Measurements from ENCODE around the gene DOCK7. TPM values are rescaled to one million over a fixed set of nuclear protein-coding genes. Genes with fewer than 3 reads are reported as not detected.

DOCK7 gene
- polyA plus RNA-seq, 1 of the 3 experiments (the other 2 are of a cell fraction) = 27.6 TPM

GRCh38 chr1:62426237-62426636 lies 261.9 kb downstream of the DOCK7 start:
- Histone ChIP-seq H3K27ac (ENCODE audit: low read depth in 2 of 2, low read length in 1 of 2) (no peak overlapping the region), H3F3A (replicated peaks; ENCODE audit: insufficient read depth) (no peaks in the 10 kb centered on the region), H2AFZ (ENCODE audit: low read depth) (no peak overlapping the region), H3K79me2 (ENCODE audit: insufficient read depth) (no peaks in the 10 kb centered on the region), H3K27me3 (ENCODE audit: insufficient read depth) (no peaks in the 10 kb centered on the region), H3K9me2 (no peaks in the 10 kb centered on the region), H3K36me3 (replicated peaks in 1 of 2; ENCODE audit: control insufficient read depth in 1 of 2, insufficient read depth in 2 of 2, low read length in 1 of 2) (no peaks in the 10 kb centered on the region), H3K4me1 (ENCODE audit: control insufficient read depth in 1 of 2, insufficient read depth in 2 of 2, low read depth in 1 of 2, low read length in 1 of 2) (no peaks in the 10 kb centered on the region; a peak in 1 of 4 replicates), H3K9me3 (no peaks in the 10 kb centered on the region), H4K20me1 (ENCODE audit: insufficient read depth) (no peaks in the 10 kb centered on the region), H3K4me3 (ENCODE audit: low read depth in 2 of 2, low read length in 1 of 2) (no peak overlapping the region), H3K4me2 (no peak overlapping the region), H3K9ac (no peak overlapping the region)
- ChIA-PET POLR2A (no interaction called here), CTCF (interaction anchor here (0.9 to 1.6 kb wide), 3 partner anchors 16 to 251 kb away, joined by 3 to 5 read pairs (median 4); no protein-coding TSS in a partner anchor)
- no peak for TF ChIP-seq ELF1 (IDR thresholded peaks at IDR 0.05)
- TF ChIP-seq MXI1 (IDR thresholded peaks at IDR 0.05; ENCODE audit: low read depth, low read length) = no peak
- TF ChIP-seq NFIC (IDR thresholded peaks at IDR 0.05; ENCODE audit: borderline replicate concordance) = no peak
- TF ChIP-seq USF2 (IDR thresholded peaks at IDR 0.05; ENCODE audit: borderline replicate concordance, low read depth, low read length) = no peak
- no peak for TF ChIP-seq RCOR1 (IDR thresholded peaks at IDR 0.05; ENCODE audit: low read length)
- no peak for TF ChIP-seq CTCF (IDR thresholded peaks at IDR 0.05)
- TF ChIP-seq TAF1 (IDR thresholded peaks at IDR 0.05; ENCODE audit: borderline replicate concordance, low read depth, low read length) = no peak
- no peak for TF ChIP-seq TEAD4 (IDR thresholded peaks at IDR 0.05; ENCODE audit: borderline replicate concordance, insufficient read depth)
- no peak for TF ChIP-seq TCF12 (IDR thresholded peaks at IDR 0.05)
- TF ChIP-seq FOXJ3 (CRISPR knock-in tag; IDR thresholded peaks at IDR 0.05) = no peak
- no peak for TF ChIP-seq EP300 (IDR thresholded peaks at IDR 0.05; ENCODE audit: borderline replicate concordance in 1 of 2, low read depth in 1 of 2, low read length in 1 of 2)
- TF ChIP-seq NRF1 (IDR thresholded peaks at IDR 0.05; ENCODE audit: low read depth, low read length) = no peak
- TF ChIP-seq ZBTB33 (IDR thresholded peaks at IDR 0.05; ENCODE audit: borderline replicate concordance, low read depth) = no peak
- TF ChIP-seq RFX5 (IDR thresholded peaks at IDR 0.05; ENCODE audit: low read length) = no peak
- no peak for TF ChIP-seq FOXM1 (IDR thresholded peaks at IDR 0.05; ENCODE audit: low read depth)
- TF ChIP-seq USF1 (IDR thresholded peaks at IDR 0.05; ENCODE audit: borderline replicate concordance, low read depth) = no peak
- WGBS (ENCODE audit: low lambda C conversion rate) = 74% methylated on average over 3 of the region's 3 CpGs
- DNase-seq = no peak

All from SK-N-SH (cell line).